Measurements from ENCODE around the gene KRTAP2-1.
"Not testable (repeated sequence)": the region's sequence is repeated elsewhere in the genome, so short reads cannot be mapped to it uniquely, and the experiment has no call there.

Gene KRTAP2-1, protein sequence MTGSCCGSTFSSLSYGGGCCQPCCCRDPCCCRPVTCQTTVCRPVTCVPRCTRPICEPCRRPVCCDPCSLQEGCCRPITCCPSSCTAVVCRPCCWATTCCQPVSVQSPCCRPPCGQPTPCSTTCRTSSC

DNA sequence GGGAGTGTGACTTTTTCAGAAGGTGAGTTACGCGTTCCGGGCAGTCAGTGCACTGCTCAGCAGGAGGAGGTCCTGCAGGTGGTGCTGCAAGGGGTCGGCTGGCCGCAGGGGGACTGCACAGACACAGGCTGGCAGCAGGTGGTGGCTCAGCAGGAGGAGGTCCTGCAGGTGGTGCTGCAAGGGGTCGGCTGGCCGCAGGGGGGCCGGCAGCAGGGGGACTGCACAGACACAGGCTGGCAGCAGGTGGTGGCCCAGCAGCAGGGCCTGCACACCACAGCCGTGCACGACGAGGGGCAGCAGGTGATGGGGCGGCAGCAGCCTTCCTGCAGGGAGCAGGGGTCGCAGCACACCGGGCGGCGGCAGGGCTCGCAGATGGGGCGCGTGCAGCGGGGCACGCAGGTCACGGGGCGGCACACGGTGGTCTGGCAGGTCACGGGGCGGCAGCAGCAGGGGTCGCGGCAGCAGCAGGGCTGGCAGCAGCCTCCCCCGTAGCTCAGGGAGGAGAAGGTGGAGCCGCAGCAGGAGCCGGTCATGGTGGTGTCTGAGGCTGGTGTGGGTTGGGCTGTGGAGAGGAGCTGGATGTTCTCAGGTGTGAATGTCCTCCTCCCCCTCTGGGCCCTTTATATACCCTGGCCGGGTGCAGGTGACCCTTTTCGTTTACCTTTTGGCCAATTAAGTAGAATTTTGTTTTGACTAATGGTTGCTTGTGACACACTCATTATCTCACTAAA is at the start of gene KRTAP2-1:
TSS of gene KRTAP2-1 (minus strand) at position 582 of the 731 bp plus-strand sequence. CDS start at position 533, 49 bp downstream.
- not testable (repeated sequence) for DNase-seq

GRCh38 chr17:41096055-41096454 is 48.9 kb upstream of the KRTAP2-1 start:
- no peak for DNase-seq

DNA sequence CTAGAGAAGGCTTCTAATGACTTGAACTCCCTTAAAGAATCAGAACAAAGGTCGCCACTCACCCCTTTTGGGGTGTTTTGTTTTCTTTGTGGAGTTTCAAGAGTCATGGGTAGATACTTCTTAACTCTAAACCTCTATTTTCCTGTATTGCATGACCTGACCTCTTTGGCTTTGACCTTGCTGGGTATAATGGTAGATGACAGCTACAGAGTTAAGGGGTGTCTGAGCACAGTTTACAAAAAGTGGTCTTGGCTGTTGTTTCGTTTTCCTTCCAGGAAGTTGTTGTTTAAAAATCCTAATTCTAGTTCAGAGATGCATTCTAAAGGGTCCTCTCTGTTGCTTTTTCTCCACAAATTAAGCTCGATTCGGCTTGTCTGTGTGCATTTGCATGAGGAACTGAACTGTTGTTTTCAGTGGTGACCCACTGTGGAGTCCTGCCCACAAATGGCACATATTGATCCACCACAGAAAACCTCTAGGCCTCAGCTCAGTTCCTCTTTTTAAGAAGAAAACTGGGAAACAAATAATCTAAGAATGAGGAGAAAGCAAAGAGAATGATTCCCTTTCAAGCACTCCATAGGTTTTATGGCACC is 41.7 kb upstream of the KRTAP2-1 start:
- not testable (repeated sequence) for DNase-seq

DNA sequence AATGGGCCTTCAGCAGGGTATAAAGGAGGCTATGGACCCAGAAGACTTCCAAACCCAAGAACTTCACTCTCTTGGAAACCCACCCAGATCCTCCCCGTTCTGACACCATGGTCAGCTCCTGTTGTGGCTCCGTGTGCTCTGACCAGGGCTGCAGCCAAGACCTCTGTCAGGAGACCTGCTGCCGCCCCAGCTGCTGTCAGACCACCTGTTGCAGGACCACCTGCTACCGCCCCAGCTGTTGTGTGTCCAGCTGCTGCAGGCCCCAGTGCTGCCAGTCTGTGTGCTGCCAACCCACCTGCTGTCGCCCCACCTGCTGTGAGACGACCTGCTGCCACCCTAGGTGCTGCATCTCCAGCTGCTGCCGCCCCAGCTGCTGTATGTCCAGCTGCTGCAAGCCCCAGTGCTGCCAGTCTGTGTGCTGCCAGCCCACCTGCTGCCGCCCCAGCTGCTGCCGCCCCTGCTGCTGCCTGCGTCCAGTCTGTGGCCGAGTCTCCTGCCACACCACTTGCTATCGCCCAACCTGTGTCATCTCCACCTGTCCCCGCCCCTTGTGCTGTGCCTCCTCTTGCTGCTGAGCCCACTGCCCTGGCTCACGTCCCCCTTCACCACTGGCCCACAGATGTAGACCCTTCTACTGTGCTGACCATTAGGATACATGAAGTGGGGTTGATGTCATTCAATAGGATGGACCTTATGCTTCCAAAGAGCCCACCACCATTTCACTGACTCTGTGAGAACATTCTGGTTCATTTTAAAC is 37.2 kb upstream of the KRTAP2-1 start, which contains the start of gene KRTAP4-7:
TSS of gene KRTAP4-7 (plus strand) at position 51 of the 757 bp plus-strand sequence. CDS start at position 108, 57 bp downstream.
- not testable (repeated sequence) for DNase-seq

DNA sequence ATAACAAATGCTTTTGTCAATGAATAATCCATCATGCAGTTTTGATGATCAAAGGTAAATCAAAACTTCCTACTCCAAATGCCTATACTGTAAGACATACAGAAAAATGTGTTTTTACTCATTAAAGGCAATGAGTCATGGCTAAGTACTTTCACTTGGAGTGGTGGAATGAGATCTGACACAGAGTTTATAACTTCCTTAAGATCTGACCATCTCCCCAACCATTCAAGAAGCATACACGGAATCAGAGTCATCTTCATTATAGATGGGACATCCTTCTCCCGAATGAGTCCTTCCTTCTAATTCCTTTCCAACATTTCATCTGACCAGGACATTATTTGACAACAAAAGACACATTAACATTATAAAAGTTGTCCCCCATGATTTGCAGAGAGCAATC is 36.3 kb upstream of the KRTAP2-1 start:
- DNase-seq = not testable (repeated sequence)

GRCh38 chr17:41082626-41083025 is 35.5 kb upstream of the KRTAP2-1 start:
- no peak for DNase-seq

GRCh38 chr17:41076788-41077187 is 29.7 kb upstream of the KRTAP2-1 start:
- DNase-seq = no peak

DNA sequence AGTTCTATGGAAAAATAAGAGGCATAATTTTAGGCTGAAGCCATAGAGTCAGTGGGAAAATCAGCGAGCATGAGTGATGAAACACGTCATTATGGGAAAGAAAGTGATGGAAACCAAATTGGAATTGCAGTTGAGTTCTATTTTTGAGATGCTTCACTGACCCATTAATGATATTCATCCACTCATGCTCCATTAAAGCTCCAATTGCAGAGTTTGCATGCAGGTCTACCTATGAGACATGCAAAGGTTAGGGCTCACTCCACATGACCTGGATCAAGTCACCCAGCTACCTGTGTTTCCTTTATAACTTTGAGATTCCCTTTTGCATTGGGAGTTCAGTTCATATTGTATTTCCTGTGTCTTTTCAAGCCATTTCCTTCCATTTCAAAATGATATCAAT is 26.6 kb upstream of the KRTAP2-1 start:
- DNase-seq = no peak

- DNase-seq = no peak
Observed at GRCh38 chr17:41071606-41072360, 24.7 kb upstream of the KRTAP2-1 start.

GRCh38 chr17:41069031-41069430 is 21.9 kb upstream of the KRTAP2-1 start:
- no peak for DNase-seq

DNA sequence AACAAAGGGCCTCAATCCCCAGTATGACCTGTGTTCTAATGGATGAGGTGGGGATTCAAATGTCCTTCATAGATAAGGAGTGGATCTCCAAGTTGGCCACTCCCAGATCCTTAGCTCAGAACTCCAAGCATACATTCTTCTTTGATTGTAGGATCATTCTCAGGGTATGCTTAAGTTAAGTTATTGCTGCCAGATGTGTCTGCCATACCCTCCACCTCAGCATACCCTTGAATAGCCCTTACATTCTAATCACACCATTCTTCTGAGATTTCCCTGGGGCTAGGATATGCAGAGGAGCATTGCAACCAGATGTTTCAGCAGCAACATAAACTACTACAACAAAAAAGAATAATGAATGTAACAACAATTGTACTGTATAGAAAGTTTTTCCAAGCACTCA is 20.2 kb upstream of the KRTAP2-1 start:
- DNase-seq = no peak

DNA sequence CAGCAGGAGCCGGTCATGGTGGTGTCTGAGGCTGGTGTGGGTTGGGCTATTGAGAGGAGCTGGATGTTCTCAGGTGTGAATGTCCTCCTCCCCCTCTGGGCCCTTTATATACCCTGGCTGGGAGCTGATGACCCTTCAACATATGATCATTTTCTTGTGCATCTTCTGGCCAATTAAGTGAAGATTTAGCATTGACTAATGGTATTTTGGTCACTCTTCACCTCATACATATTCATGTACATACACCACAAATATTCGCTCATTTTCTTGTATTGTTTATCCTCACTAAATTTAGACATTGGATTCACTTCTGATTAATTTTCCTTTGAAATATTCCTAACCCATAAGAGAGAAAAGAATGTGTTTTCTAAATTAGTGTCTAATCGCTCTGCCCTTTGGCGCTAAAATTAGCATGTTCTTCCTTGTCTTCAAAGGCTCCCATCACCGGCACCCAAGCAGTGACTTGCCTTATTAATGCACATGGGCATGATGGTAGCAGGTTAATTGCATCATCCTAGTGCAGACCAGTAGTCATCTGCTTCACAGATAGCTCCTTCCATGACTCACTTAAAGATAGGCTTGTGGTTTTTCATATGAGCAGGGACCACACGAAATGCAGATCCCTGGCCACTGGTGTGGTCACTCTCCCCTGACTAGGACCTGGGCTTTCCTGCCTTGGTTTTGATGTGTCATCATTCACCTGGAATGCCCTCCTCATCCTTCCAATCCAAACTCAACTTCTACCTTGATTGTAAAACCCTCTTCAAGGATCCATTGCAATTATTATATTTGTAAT is 18.9 kb upstream of the KRTAP2-1 start, which contains the start of gene KRTAP2-4:
TSS of gene KRTAP2-4 (minus strand) at position 51 of the 796 bp plus-strand sequence. CDS start at position 17, 34 bp downstream.
- DNase-seq = no peak

DNA sequence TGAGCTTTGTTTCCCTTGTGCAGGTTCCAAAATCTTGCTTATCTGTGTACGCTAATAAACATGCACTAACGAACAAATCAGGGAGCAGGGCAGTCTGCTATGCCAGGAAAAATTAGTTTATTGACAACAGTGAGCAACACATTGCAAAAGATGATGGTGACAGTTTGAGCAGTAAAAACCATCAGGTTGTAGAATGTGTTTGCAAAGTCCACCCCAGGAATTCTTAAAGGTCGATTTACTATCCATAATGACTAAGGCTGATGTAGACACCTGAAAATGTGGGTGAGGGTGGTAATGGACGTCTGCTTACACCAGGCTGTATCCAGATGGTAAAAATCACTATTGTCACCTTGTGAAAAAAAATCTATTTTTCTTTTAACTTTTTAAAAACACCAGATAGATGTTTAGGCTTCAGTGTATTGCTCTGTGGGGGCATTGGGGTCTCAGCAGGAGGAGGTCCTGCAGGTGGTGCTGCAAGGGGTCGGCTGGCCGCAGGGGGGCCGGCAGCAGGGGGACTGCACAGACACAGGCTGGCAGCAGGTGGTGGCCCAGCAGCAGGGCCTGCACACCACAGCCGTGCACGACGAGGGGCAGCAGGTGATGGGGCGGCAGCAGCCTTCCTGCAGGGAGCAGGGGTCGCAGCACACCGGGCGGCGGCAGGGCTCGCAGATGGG is 18.0 kb upstream of the KRTAP2-1 start:
- DNase-seq = not testable (repeated sequence)

DNA sequence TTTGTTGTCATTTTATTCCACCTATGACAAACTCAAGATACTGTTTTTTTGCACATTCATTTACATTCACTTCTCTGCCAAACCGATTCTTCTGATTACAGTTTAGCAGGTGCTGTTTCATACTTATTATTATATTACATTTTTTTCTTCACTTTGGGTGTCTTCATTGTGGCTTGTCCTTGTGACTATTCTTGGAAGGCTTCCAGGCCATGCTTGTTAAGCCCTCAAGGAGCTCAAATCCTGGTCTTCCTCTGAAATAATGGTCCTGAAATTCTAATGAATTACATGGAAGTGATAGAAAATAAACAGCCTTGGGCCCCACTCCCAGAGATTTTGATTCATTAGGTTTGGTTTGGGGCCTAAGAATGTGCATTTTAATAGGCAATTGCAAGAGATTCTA is 17.2 kb upstream of the KRTAP2-1 start:
- no peak for DNase-seq

- DNase-seq = no peak
Observed at GRCh38 chr17:41063449-41063848, 16.3 kb upstream of the KRTAP2-1 start.

DNA sequence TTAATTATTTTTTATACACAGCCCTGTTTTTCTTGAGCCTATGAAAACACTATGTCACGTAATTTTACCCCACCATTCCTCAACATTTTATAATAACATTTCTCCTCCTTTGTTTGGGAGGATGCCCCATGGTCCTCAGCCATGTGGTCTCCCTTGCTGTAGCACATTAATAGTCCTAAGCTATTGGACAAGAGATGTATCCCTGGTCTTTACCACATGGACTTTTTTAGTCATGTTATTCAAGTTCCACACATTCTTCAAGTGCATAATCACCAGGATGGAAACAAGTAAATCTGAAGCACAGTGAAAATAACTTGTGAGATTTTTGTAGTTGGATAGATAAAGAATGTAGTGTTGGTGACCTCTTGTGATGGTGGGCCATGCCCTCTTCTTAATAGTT is 14.8 kb upstream of the KRTAP2-1 start:
- DNase-seq = no peak

- no peak for DNase-seq
Observed at GRCh38 chr17:41060052-41060604, 13.0 kb upstream of the KRTAP2-1 start, which contains the start of gene KRTAP2-3. Gene KRTAP2-3, minus strand, starts transcription at chr17:41060114. Its CDS starts 64 bp downstream, at chr17:41060050.

DNA sequence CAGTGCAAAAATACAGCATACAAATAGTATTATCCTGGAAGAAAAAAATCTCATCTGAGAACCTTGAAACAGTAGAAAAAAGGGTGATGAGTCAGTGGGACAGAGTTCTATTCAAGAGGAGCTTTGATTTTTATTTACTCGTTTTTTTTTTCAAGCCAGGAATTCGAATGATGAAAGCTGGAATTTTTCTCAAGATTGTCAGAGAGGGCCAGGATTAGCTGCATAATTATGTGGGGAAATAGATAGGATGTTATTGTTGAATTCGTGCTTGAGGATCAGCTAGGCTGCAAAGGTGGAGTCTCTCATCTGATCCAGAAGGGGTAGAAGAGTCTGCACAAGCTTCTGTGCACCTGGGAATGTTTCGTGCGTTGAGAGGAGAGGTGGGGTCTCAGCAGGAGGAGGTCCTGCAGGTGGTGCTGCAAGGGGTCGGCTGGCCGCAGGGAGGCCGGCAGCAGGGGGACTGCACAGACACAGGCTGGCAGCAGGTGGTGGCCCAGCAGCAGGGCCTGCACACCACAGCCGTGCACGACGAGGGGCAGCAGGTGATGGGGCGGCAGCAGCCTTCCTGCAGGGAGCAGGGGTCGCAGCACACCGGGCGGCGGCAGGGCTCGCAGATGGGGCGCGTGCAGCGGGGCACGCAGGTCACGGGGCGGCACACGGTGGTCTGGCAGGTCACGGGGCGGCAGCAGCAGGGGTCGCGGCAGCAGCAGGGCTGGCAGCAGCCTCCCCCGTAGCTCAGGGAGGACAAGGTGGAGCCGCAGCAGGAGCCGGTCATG is 12.3 kb upstream of the KRTAP2-1 start:
- DNase-seq = not testable (repeated sequence)

DNA sequence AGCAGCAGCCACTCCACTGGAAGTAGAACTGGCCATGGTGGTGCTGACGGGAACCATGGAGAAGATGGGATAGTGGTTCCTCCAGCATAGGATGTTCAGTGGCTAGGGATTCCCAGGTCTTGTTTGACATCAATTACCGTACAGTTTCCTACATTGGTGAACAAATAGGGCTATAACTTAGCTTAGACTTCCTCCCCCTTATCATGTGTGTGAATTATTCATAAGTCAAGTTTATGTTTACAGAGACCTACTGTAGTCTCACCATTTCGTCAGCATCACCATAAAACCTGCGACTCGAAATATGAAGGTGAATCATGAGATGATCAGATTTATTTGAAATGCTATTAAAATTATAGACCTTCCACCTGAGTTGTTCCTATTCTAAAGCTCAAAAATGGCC is 11.6 kb upstream of the KRTAP2-1 start:
- DNase-seq = no peak

GRCh38 chr17:41057547-41057946 is 10.4 kb upstream of the KRTAP2-1 start:
- no peak for DNase-seq
